ENCODE data around the gene IL22RA1.

IL22RA1 gene

GRCh38 chr1:24164004-24164403 is 21.1 kb upstream of the IL22RA1 start:
- DNase-seq: no peak

- DNase-seq: no peak
These were observed 19.3 kb upstream of the IL22RA1 start for GRCh38 chr1:24162201-24162600.

- DNase-seq: no peak
These were observed 18.3 kb upstream of the IL22RA1 start for GRCh38 chr1:24161270-24161669.

- DNase-seq: no peak
These were observed 16.4 kb upstream of the IL22RA1 start for GRCh38 chr1:24159366-24159765.

- DNase-seq: no peak
These were observed 15.1 kb upstream of the IL22RA1 start for GRCh38 chr1:24157918-24158481.

GRCh38 chr1:24156542-24157260 is 13.8 kb upstream of the IL22RA1 start:
- DNase-seq: no peak

- DNase-seq: no peak
These were observed 12.3 kb upstream of the IL22RA1 start for GRCh38 chr1:24155011-24155782.

GRCh38 chr1:24154215-24154614 is 11.3 kb upstream of the IL22RA1 start:
- DNase-seq: no peak

GRCh38 chr1:24152631-24153494 is 9.9 kb upstream of the IL22RA1 start:
- DNase-seq: no peak

GRCh38 chr1:24151175-24151533 is 8.2 kb upstream of the IL22RA1 start:
- peak in 1 of 2 experiments; percentile 23 for DNase-seq

GRCh38 chr1:24150234-24151174 is 7.6 kb upstream of the IL22RA1 start:
- DNase-seq: peak; percentile 80 to 82

GRCh38 chr1:24149866-24150233 is 6.9 kb upstream of the IL22RA1 start:
- no peak for DNase-seq

- DNase-seq: no peak
These were observed 4.9 kb upstream of the IL22RA1 start for GRCh38 chr1:24147816-24148215.

- DNase-seq: no peak
These were observed 4.3 kb upstream of the IL22RA1 start for GRCh38 chr1:24147194-24147593.

- DNase-seq: no peak
These were observed 1.5 kb downstream of the IL22RA1 start for GRCh38 chr1:24141311-24141997.

- DNase-seq: no peak
These were observed 2.2 kb downstream of the IL22RA1 start for GRCh38 chr1:24140741-24141181.

- no peak for DNase-seq
These were observed 3.0 kb downstream of the IL22RA1 start for GRCh38 chr1:24139841-24140425.

GRCh38 chr1:24139222-24139489 is 3.8 kb downstream of the IL22RA1 start:
- no peak for DNase-seq

GRCh38 chr1:24138476-24139221 is 4.3 kb downstream of the IL22RA1 start:
- no peak for DNase-seq

- DNase-seq: no peak
These were observed 5.9 kb downstream of the IL22RA1 start for GRCh38 chr1:24136956-24137539.

Measured in NCI-H1930 (cell line).